HUES64 (cell line): ENCODE data around the gene CCDC116.
"Not testable (repeated sequence)": the region's sequence is repeated elsewhere in the genome, so short reads cannot be mapped to it uniquely, and the experiment has no call there.

Experiments
- H3K27ac ChIP-seq: 2 replicates; pipeline ENCODE4 v1.7.0; 2013; ENCODE audit warnings: low read depth, low read length, inconsistent platforms
- H3K27me3 ChIP-seq: 2 replicates; pipeline ENCODE4 v1.6.1; 2013; ENCODE audit warnings: mild to moderate bottlenecking, low read length; ENCODE audit not compliant: insufficient read depth
- H3K36me3 ChIP-seq: 2 replicates; pipeline ENCODE4 v1.6.1; 2013; ENCODE audit warnings: mild to moderate bottlenecking, low read length; ENCODE audit not compliant: insufficient read depth
- H3K4me1 ChIP-seq: 2 replicates; pipeline ENCODE4 v1.6.1; 2013; ENCODE audit warnings: mild to moderate bottlenecking, low read length, moderate library complexity; ENCODE audit not compliant: insufficient read depth
- H3K4me3 ChIP-seq: 2 replicates; pipeline ENCODE4 v1.5.1; 2013; ENCODE audit warnings: mild to moderate bottlenecking, low read length, moderate library complexity
- H3K9ac ChIP-seq: 2 replicates; pipeline ENCODE4 v1.6.1; 2013; ENCODE audit warnings: mild to moderate bottlenecking, low read depth, low read length
- H3K9me3 ChIP-seq: 2 replicates; pipeline ENCODE4 v1.6.1; 2013; ENCODE audit warnings: low read depth, low read length; ENCODE audit not compliant: insufficient read depth
- WGBS: fragments of 150-250, 120-280 bp; methylation state at CpG from one replicate; pipeline ENCODE4 v1.1.7; 2013; ENCODE audit warnings: missing lambda C conversion rate; 5-methylcytosine and 5-hydroxymethylcytosine counted together

The CCDC116 gene

DNA sequence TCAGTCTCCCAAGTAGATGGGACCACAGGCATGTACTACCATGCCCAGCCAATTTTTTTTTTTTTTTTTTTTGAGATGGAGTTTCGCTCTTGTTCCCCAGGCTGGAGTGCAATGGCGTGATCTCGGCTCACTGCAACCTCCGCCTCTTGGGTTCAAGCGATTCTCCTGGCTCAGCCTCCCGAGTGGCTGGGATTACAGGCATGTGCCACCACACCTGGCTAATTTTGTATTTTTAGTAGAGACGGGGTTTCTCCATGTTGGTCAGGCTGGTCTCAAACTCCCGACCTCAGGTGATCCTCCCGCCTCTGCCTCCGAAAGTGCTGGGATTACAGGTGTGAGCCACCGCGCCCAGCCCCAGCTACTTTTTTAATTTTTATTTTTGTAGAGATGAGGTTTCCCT is 46.3 kb downstream of the CCDC116 start:
- not testable (repeated sequence) for H3K27me3 ChIP-seq, H3K4me3 ChIP-seq, H3K27ac ChIP-seq, H3K9me3 ChIP-seq, H3K4me1 ChIP-seq, H3K9ac ChIP-seq
- WGBS: 97% methylated on average over 12 of the region's 12 CpGs
- H3K36me3 ChIP-seq: peaks cover 40% of the 10 kb centered on the region

DNA sequence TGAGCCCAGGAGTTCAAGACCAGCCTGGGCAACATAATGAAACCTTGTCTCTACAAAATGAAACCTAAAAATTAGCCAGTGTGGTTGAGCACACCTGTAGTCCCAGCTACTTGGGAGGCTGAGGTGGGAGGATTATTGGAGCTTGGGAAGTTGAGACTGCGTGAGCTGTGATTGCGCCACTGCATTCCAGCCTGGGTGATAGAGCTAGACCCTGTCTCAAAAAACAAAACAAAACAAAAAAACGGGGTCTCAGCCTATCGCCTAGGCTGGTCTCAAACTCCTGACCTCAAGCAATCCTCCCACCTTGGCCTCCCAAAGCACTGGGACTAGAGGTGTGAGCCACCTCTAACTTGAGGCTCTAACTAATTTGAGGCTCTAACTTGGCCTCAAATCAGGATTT is 46.8 kb downstream of the CCDC116 start:
- Histone ChIP-seq H3K27ac (no peak overlapping the region), H3K9ac (no peak overlapping the region), H3K27me3 (no peaks in the 10 kb centered on the region), H3K9me3 (no peaks in the 10 kb centered on the region), H3K36me3 (peaks cover 36% of the 10 kb centered on the region), H3K4me1 (no peaks in the 10 kb centered on the region), H3K4me3 (no peak overlapping the region)
- 93% methylated on average over 4 of the region's 4 CpGs for WGBS

DNA sequence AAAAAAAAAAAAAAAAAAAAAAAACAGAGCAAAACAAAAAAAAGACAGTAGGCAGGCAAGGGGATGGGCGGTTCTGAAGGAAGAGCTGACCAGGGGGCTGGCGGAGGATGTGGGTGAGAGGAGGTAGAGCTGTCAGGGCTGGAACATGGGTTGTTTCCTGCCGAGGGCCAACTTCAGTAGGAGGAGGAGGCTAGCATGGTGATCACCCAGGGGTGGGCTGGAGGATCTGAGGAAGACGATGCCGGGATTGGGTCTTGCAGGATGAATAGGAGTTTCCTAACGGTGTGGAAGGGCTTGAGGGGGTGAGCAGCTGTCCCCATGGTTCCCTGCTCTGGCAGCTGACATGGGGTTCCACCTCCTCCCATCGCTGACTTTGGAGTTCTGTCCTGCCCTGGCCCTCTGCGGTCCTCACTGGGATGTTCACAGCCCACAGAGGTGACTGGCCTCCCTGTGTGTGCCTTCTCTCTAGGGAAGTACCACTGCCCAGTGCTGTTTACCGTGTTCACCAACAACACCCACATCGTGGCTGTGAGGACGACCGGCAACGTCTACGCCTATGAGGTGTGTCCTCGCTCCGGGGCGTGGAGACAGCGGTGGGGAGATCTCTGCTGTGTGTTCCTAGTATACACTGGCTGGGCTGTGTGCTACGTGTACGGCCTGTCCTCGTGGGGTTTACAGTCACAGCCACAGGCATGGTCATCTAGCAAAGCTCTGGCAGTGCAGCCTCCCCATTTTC is 48.4 kb downstream of the CCDC116 start:
- 97% methylated on average over 21 of the region's 21 CpGs for WGBS
- peaks cover 27% of the 10 kb centered on the region for H3K36me3 ChIP-seq
- no peak overlapping the region for H3K27ac ChIP-seq
- H3K27me3 ChIP-seq: no peaks in the 10 kb centered on the region
- no peaks in the 10 kb centered on the region for H3K9me3 ChIP-seq
- no peak overlapping the region for H3K4me3 ChIP-seq
- no peaks in the 10 kb centered on the region for H3K4me1 ChIP-seq
- H3K9ac ChIP-seq: no peak overlapping the region

DNA sequence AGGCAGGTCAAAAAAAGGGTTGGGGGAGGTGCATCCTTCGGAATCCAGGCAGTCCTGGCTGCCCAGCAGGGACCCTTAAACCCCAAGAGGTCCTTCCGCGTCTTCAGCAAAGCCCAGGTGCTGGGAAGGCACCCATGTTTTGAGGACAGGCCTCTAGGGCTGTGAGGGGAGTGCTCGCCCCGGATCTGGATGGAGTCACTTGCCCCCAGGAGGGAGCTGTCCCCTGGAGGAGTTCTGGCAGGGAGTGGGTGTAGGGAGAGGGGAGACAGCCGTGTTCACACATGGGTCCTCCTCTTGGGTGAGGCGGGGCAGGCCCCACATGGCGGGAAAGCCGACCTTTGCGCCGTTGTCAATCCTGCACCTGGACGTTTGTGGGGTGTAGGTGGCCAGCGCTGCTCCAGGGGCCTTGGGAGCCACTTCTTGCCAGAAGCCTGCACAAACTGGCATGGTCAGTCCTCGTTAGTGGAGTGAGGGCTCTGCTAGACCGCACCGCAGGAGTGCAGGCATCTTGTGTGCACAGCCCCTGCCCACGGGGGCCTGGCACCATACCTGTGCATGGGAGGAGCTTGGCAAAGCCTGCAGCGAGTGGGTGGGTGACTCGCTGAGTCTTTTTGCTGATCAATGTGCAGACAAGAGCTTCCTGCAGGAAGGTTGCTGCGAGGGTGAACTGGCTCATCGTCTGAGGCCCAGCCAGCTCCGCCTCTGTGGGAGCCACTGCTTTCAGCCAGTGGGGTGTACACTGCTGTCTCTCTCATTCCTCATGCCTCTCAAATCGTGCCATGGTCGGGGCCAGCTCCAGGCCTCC is 49.2 kb downstream of the CCDC116 start:
- H3K4me3 ChIP-seq: no peak overlapping the region
- no peak overlapping the region for H3K27ac ChIP-seq
- peaks cover 29% of the 10 kb centered on the region for H3K36me3 ChIP-seq
- no peaks in the 10 kb centered on the region for H3K4me1 ChIP-seq
- H3K9me3 ChIP-seq: no peaks in the 10 kb centered on the region
- no peak overlapping the region for H3K9ac ChIP-seq
- no peaks in the 10 kb centered on the region for H3K27me3 ChIP-seq
- WGBS: 91% methylated on average over 24 of the region's 24 CpGs

DNA sequence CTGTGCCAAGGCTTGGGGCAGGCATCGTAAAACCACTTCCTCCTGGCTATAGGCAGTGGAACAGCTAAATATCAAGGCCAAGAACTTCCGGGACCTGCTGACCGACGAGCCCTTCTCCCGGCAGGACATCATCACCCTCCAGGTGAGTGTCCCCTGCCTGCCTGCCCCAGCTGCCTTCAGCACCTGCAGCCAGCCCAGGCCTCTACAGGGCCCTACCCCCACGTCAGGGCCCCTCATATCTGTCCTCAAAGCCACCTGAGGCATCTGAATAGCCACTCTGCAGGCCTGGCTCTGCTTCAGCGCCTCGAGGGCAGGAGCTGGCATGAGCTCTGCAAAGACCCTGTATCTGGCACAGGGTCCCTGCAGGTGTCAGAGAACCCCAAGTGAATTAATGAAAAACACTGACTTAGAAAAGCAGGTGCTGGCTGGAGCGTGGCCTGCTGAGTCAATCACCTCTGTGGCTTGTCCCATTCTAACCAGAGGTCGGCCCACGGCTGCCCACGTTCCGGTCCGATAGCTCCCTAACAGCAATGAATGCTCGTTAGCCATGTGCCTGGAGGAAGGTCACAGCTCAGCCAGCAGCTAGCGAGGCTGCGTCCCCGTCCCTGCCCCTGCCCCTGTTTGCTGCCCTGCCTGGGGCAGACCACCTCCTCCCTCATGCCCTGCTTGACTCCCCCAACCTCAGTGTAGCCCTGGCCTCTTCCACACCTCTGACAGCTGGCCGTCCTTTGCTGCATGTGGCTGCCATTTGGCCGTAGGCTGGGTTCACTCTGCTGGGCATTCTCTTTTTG is 50.0 kb downstream of the CCDC116 start:
- WGBS: 94% methylated on average over 20 of the region's 20 CpGs
- H3K4me3 ChIP-seq: no peak overlapping the region
- H3K27me3 ChIP-seq: no peaks in the 10 kb centered on the region
- H3K36me3 ChIP-seq: peaks cover 35% of the 10 kb centered on the region
- no peaks in the 10 kb centered on the region for H3K4me1 ChIP-seq
- H3K27ac ChIP-seq: no peak overlapping the region
- no peak overlapping the region for H3K9ac ChIP-seq
- H3K9me3 ChIP-seq: no peaks in the 10 kb centered on the region

DNA sequence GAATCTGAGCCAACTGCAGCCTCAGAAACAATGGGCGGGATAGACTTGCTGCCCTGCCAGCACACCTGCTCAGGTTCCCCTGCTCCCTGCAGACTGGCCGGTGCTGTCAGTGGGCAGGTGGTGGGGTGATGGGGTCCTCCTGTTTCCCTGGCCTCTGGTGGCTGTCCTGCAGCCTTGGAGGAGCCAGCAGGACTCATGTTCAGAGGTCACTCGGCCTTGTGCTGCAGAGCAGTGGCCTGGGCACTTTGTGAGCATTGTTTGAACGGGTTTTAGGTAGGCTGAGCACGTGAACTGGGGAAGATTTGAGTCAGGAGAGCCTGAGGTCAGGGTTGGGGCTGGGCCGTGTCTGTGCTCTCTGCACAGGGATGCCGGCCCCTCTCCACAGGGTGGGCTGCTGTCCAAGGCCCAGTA is 50.8 kb downstream of the CCDC116 start:
- no peaks in the 10 kb centered on the region for H3K4me1 ChIP-seq
- WGBS: 94% methylated on average over 7 of the region's 7 CpGs
- no peak overlapping the region for H3K4me3 ChIP-seq
- no peaks in the 10 kb centered on the region for H3K27me3 ChIP-seq
- H3K36me3 ChIP-seq: peaks cover 38% of the 10 kb centered on the region
- H3K27ac ChIP-seq: no peak overlapping the region
- no peaks in the 10 kb centered on the region for H3K9me3 ChIP-seq
- H3K9ac ChIP-seq: no peak overlapping the region

DNA sequence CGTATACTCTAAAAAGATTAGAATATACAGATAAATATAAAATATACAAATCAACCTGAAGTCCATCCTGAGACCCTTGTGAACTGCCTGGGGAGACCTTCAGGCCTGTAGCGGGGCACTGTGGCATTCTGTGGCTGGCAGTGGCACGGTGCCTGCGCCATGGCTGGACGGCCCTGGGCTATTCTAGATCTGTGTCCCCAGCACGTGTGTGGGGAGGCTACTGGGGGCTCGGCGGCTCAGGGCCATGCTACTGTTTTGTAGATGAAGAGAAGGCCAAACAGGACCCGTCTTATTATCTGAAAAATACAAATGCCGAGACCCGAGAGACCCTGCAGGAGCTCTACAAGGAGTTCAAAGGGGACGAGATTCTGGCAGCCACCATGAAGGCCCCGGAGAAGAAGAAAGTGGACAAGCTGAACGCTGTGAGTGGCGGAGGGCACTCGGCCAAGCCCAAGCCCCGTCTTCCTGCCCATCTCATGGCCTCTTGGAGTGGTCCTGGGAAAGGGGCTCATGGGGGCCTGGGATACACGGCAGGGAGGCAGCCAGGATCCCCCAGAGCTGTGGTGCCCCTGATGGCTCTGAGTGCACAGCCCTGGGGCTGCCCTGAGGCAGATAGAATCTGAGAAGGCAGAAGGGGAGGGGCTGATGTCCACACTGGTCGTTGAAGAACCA is 52.1 kb downstream of the CCDC116 start:
- Histone ChIP-seq H3K4me3 (no peak overlapping the region), H3K27me3 (no peaks in the 10 kb centered on the region), H3K4me1 (no peaks in the 10 kb centered on the region), H3K36me3 (peaks cover 41% of the 10 kb centered on the region), H3K9me3 (no peaks in the 10 kb centered on the region), H3K9ac (no peak overlapping the region), H3K27ac (no peak overlapping the region)
- WGBS: 96% methylated on average over 18 of the region's 19 CpGs

DNA sequence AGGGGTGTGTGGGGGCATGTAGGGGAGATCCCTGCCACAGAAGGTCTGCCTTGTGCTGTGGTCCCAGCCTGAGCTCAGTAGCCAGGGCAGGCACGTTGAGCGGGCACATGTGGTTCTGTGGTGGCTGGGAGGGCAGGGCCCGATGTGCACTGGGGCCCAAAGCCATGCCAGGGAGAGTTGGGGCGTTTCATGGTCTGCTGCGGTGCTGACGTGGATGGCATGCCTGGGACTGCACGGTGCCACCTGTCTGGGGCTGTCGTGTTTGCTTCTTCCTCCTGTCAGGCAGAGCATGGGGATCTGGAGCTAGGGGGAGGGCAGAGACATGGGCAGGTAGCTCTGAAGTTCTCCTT is 52.6 kb downstream of the CCDC116 start:
- 97% methylated on average over 8 of the region's 8 CpGs for WGBS
- Histone ChIP-seq H3K9ac (no peak overlapping the region), H3K36me3 (peaks cover 44% of the 10 kb centered on the region)

DNA sequence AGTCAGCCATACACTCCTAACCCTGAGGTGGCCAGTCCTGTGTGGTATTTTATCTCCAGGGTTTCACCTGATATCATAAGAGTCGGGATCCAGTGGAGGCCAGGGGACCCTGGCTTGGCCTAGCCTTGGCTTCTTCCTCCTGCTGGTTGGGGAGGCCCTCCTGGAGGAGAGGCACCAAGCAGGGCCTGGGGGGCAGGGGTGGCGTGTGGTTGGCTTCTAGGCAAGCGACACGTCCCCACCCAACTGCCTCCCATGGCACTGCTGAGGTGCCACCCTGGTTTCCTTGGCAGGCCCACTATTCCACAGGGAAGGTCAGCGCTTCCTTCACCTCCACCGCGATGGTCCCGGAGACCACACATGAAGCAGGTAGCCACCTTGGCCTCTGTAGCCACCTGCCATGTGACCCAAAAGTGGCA is 53.6 kb downstream of the CCDC116 start:
- no peaks in the 10 kb centered on the region for H3K4me1 ChIP-seq
- peaks cover 42% of the 10 kb centered on the region for H3K36me3 ChIP-seq
- WGBS: 97% methylated on average over 8 of the region's 8 CpGs
- no peaks in the 10 kb centered on the region for H3K9me3 ChIP-seq
- no peak overlapping the region for H3K4me3 ChIP-seq
- H3K27ac ChIP-seq: no peak overlapping the region
- H3K9ac ChIP-seq: no peak overlapping the region
- no peaks in the 10 kb centered on the region for H3K27me3 ChIP-seq

More for the DNA sequence above, 52.6 kb downstream of the CCDC116 start:
- Histone ChIP-seq H3K4me3 (no peak overlapping the region), H3K4me1 (no peaks in the 10 kb centered on the region), H3K27ac (no peak overlapping the region), H3K27me3 (no peaks in the 10 kb centered on the region), H3K9me3 (no peaks in the 10 kb centered on the region)
